ENCODE measurements around the gene MRPL10.
"Not testable (repeated sequence)": the region's sequence is repeated elsewhere in the genome, so short reads cannot be mapped to it uniquely, and the experiment has no call there.

Gene MRPL10

DNA sequence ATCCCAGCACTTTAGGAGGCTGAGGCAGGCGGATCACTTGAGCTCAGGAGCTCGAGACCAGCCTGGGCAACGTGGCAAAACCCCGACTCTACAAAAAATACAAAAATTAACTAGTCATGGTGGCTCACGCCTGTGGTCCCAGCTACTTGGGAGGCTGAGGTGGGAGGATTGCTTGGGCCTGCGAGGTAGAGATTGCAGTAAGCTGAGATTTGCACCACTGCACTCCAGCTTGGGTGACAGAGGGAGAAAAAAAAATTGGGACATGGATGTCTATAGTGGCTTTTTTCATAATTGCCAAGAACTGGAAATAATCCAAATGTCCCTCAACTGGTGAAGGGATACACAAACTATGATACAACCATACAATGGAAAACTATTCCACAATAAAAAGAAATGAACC lies 38.4 kb downstream of the MRPL10 start:
- DNase-seq (ENCODE audit: low read depth in 2 of 2, low spot score in 1 of 2): no peak

DNA sequence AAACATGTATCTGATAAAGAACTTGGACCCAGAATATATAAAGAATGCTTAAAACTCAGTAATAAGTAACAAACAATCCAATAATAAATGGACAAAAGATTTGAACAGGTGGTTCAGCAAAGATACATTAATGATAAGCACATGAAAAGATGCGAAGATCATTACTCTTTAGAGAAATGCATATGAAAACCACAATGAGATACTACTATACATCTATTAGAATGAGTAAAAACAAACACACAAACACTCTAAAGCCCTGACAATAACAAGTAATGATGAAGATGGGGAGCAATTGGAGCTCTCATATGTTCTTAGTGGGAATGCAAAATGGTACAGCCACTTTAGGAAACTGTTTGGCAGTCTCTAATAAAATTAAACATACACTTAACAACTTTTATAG lies 38.9 kb downstream of the MRPL10 start:
- DNase-seq (ENCODE audit: low read depth in 2 of 2, low spot score in 1 of 2): no peak

DNA sequence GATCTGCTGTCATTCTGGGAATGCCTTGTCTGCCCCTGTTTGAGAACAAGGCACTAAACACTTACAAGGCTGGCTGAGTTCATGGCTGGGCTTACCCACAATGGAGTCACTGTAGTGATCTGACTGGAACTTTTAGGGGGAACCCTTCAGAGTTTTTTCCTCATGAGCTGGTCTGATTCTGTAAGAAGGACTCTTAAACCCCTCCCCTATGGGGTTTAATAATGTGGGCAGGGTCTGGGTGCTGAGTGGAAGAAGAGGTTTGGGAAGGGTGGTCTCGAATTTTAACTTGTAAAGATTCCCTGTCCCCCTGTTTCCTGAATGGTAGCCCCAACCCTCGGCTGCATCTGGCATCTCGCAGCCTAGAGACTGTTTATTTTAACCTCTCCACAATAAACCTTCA lies 40.3 kb downstream of the MRPL10 start:
- DNase-seq (ENCODE audit: low read depth in 2 of 2, low spot score in 1 of 2): no peak

DNA sequence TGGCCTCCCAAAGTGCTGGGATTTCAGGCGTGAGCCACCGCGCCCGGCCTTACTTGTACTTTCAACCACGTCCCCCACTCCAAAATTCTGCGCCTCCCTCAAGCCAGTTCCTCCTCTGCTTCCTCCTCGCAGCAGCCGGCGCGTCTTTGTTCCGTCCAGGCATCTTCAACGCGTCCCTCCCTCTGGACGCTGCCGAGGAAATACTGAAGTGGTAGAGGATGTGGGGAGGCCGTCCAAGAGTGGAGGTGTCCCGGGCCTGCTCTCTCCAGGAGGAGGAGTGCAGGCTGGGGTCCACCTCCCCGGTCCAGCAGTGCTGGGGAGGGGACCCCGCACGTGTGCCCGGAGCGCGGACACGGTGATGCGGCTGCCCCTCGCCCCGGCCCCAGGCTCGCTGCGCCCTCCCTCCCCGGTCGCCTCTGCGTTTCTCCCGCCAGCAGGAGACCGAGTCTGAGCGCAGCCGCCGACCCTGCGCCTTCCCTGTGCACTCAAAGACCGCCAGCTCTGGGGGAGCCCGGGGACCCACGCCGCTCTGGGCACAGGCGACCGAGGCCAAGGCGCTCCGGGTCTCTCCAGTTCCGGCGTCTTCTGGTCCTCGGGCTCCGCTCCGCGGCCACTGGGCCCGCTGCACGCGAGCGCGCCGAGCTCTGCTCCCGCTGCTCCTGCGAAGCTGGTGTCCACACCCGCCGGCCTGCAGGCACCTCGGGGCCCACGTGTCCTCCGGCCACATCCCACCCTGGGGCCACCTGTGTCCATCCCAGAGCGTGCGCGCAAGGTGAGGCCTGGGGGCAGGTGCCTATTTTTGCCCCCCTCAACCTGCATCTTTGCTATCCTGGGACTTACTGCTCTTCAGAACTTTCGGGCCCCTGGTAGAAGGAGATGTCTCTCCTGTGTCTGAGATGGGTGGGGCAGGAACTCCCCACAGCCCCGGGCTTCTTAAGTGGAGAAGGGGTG lies 41.5 kb downstream of the MRPL10 start:
- DNase-seq (ENCODE audit: low read depth in 2 of 2, low spot score in 1 of 2): no peak

DNA sequence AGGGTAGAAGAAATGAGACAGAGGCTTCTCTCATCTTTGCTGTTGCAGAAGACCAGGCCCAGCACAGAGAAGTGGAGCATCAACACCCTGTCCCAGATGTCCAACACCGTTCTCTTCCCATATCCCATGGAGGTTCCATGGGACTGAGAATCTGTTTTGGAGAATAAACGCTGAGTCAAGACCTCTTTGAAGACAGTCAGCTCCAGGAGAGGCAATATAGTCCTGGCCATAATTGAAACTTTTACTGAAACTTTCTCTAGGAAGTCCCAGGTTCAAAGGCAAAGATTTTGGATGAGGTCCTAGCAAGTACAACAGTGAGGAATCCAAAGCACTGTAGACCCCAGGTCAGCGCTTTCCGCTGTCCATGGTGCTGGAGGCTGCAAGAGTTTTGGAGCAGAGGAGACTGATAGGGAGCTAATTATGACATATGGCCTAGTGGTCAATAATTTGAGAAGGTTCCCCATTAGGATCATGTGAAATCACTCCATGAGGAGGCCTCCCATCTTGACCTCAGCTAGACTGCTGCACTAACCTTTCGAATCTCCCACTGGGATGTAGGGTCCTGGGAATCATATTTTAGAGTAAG lies 45.7 kb downstream of the MRPL10 start:
- DNase-seq (ENCODE audit: low read depth in 2 of 2, low spot score in 1 of 2): no peak

DNA sequence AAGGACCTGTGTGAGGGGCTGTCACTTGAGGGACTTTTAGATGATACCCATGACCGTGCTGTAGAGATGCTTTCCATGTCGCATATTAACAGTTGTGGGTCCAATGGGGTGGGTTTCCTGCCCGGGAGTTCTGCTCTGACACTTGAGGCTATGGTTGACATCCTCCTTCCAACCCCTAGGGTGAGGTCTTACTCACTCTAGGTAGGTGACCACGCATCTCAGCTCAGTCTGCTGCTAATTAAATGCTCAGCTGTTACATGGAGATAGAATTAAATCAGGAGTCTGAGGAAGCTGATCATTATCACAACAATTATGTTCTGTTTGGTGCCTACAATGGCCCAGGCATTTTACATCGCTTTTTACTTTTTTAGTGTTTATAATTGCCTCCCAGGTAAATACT lies 49.9 kb downstream of the MRPL10 start:
- no peak for DNase-seq (ENCODE audit: low read depth in 2 of 2, low spot score in 1 of 2)

DNA sequence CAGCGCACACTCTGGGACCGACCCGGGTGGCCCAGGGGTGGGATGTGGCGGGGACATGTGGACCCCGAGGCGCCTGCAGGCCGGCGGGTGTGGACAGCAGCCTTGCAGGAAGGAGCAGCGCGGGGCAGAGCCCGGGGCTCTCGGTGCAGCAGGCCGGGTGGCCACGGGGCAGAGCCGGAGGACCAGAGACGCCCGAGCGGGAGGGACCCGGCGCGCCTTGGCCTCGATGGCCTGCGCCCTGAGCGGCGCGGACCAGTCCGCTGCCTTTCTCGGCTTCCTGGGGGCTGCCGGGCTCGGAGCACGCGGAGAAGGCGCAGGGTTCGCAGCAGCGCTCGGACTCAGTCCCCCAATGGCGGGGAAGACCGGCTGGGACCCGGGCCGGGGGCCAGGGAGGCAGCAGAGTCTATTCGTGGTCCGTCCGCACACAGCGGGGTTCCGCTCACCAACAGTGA lies 53.1 kb downstream of the MRPL10 start:
- DNase-seq (ENCODE audit: low read depth in 2 of 2, low spot score in 1 of 2): no peak

DNA sequence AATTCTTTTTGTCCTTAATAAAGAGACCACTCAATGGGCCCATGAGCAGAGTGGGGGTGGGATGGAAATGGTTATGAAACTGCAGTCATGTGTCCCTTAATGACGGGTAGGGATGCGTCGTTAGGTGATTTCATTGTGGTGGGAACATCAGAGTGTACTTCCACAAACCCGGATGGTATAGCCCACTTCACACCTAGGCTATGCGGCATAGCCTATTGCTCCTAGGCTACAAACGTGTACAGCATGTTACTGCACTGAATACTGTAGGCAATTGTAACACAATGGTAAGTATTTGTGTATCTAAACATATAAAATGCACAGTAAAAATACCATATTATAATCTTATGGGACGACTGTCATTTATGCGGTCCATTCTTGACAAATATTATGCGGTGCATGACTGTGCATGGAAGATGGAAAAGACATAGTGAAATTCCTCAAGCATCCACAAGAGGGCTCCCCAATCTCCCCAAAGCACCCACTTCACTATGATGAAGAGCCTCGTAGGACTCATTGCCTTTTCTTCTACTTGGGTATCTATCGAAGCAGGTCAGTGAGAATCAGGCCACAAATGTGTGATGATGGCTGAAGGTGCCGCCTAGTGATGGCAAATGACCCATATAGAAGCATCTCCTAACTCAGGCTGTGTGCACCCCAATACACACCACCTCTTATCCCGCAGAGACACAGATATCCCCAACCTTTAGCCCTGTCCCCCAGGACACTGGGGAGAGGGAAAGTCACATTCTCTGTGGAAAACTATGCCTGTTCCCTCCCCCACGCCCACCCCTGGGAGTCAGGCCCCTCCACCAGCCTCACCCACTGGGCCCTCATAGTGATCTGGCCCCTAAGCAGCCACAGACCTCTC lies 54.8 kb downstream of the MRPL10 start:
- no peak for DNase-seq (ENCODE audit: low read depth in 2 of 2, low spot score in 1 of 2)

DNA sequence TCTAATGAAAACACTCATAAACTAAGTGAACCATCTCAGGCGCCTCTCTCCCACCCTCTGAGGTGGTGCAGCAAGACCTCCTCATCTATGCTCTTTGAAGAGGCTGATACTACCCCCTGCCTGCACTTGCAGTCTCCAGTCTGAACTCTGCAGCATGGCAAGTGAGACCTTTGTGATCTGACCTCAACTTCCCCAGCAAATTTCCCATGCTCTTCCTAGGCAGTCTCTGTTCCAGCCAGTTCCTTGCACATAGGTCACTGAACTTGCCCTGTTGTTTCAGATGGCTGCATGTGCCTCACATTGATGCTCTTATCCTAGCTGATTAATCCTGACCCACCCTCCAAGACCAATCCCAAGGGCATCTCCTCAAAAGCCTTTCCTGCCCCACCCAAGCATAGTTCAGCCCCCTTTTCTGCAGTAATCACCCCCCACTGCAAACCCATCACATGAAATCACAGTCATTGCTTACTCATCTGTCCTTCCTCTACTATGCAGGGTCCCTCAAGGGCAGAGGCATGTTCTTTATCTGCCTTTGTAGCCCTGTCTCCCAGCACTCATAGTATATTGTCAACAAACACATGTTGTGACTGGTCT lies 56.3 kb downstream of the MRPL10 start:
- DNase-seq (ENCODE audit: low read depth in 2 of 2, low spot score in 1 of 2): no peak

DNA sequence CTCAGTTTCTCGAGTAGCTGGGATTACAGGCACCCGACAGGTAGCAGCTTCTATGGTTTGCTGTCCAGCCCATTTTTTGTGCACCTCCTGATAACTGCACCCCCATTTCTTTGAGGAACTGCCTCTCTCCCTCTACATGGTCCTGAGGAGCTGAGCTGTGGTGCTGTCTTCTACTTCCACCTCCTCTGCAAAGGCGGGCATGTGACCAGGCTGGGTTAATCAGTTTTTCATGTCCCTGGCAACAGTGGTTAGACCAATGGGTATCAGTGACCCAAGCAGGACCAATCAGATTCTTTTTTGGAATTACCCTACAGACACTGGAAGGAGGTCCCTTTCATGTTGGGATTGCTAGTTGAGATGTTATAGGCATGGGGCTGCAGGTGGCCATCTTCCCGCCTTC lies 57.0 kb downstream of the MRPL10 start:
- no peak for DNase-seq (ENCODE audit: low read depth in 2 of 2, low spot score in 1 of 2)

DNA sequence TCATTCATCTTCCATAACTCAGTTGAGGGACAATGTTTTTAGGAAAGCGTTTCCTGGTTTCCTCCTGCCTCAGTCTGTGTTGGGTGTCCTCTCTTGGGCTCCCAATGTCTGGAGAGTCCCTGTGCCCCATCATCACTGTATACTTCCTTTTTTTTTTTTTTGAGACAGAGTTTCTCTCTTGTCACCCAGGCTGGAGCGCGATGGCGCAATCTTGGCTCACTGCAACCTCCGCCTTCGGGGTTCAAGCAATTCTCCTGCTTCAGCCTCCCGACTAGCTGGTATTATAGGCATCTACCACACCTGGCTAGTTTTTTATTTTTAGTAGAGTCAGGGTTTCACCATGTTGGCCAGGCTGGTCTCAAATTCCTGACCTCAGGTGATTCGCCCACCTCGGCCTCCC lies 57.7 kb downstream of the MRPL10 start:
- not testable (repeated sequence) for DNase-seq (ENCODE audit: low read depth in 2 of 2, low spot score in 1 of 2)
